LoVo (cell line): ENCODE results near the gene RBM20.

Experiments used
- DNase-seq: peaks from one replicate; pipeline ENCODE4 v3.0.0-alpha.2; 2016; ENCODE audit warnings: low spot score

The RBM20 gene

GRCh38 chr10:110813743-110814472 lies 169.8 kb downstream of the RBM20 start:
- DNase-seq = no peak

- DNase-seq = no peak
Observed at GRCh38 chr10:110815354-110816004, 171.3 kb downstream of the RBM20 start.

- DNase-seq = no peak
Observed at GRCh38 chr10:110817614-110818013, 173.5 kb downstream of the RBM20 start.

- DNase-seq = no peak
Observed at GRCh38 chr10:110818311-110819256, 174.4 kb downstream of the RBM20 start.

GRCh38 chr10:110820321-110820814 lies 176.2 kb downstream of the RBM20 start:
- no peak for DNase-seq

GRCh38 chr10:110821508-110821907 lies 177.4 kb downstream of the RBM20 start:
- no peak for DNase-seq

- DNase-seq = no peak
Observed at GRCh38 chr10:110822035-110822711, 178.0 kb downstream of the RBM20 start.

- DNase-seq = no peak
Observed at GRCh38 chr10:110822712-110823311, 178.7 kb downstream of the RBM20 start.

- no peak for DNase-seq
Observed at GRCh38 chr10:110824152-110824441, 180.0 kb downstream of the RBM20 start.

- no peak for DNase-seq
Observed at GRCh38 chr10:110824660-110825059, 180.5 kb downstream of the RBM20 start.

GRCh38 chr10:110825508-110825907 lies 181.4 kb downstream of the RBM20 start:
- DNase-seq = no peak

GRCh38 chr10:110827410-110827809 lies 183.3 kb downstream of the RBM20 start:
- DNase-seq = no peak

GRCh38 chr10:110827875-110828274 lies 183.7 kb downstream of the RBM20 start:
- DNase-seq = no peak

- no peak for DNase-seq
Observed at GRCh38 chr10:110828525-110828924, 184.4 kb downstream of the RBM20 start.

- no peak for DNase-seq
Observed at GRCh38 chr10:110829721-110830410, 185.7 kb downstream of the RBM20 start.

GRCh38 chr10:110833234-110833940 lies 189.3 kb downstream of the RBM20 start:
- no peak for DNase-seq

GRCh38 chr10:110833941-110834628 lies 189.9 kb downstream of the RBM20 start:
- DNase-seq = no peak

GRCh38 chr10:110834629-110835301 lies 190.6 kb downstream of the RBM20 start:
- DNase-seq = no peak

GRCh38 chr10:110835841-110836240 lies 191.7 kb downstream of the RBM20 start:
- no peak for DNase-seq
